SK-N-SH (cell line): ENCODE measurements around the gene KCNIP4. TPM values are rescaled to one million over a fixed set of nuclear protein-coding genes. Genes with fewer than 3 reads are reported as not detected.
A peak's percentile ranks its signal among the peaks of the same experiment; 100 is the strongest.

ENCODE experiments used
- CTCF ChIA-PET: fragments of 300-600, 350-600 bp; formaldehyde crosslinking; extraction: SDS; loops from one replicate; lab custom pipeline; 2021; lab: Yijun Ruan, JAX
- POLR2A ChIA-PET: fragments of 350-600 bp; sonication (Branson Sonifier 250); formaldehyde crosslinking; extraction: SDS; loops from one replicate; lab custom pipeline; 2020; ENCODE audit warnings: antibody characterized with exemption, inconsistent platforms; lab: Yijun Ruan, JAX
- DNase-seq: peaks from one replicate; pipeline ENCODE4 v3.0.0; 2012
- H2AFZ ChIP-seq: fragments of 200-600 bp; sonication (generic); 2 replicates; pipeline ENCODE4 v1.8.1; 2016; ENCODE audit warnings: antibody characterized with exemption, mild to moderate bottlenecking, low read depth
- H3F3A ChIP-seq: fragments of 200-600 bp; sonication (generic); replicated peaks from 2 replicates; pipeline ENCODE3; 2016; ENCODE audit warnings: antibody characterized with exemption, mild to moderate bottlenecking; ENCODE audit not compliant: insufficient read depth
- H3K27ac ChIP-seq, 2 experiments: fragments of 200-500 bp in 1 of 2; fragments of 200-600 bp in 1 of 2; sonication (Bioruptor generic) in 1 of 2; sonication (generic), shearing (Covaris generic) in 1 of 2; 2 replicates each; pipeline versions ENCODE4 v1.5.1 to v1.6.1; 2014 to 2016; ENCODE audit warnings: low read depth in 2 of 2, inconsistent platforms in 1 of 2, low read length in 1 of 2, mild to moderate bottlenecking in 1 of 2, mixed read lengths in 1 of 2
- H3K27me3 ChIP-seq: fragments of 200-600 bp; sonication (generic), shearing (Covaris generic); 2 replicates; pipeline ENCODE4 v1.6.1; 2016; ENCODE audit warnings: mixed run types; ENCODE audit not compliant: insufficient read depth
- H3K36me3 ChIP-seq, 2 experiments: fragments of 200-500 bp in 1 of 2; fragments of 200-600 bp in 1 of 2; sonication (Bioruptor generic) in 1 of 2; sonication (generic) in 1 of 2; replicated peaks in 1 of 2; 2 replicates each; pipeline versions ENCODE3 to v1.5.1; 2014 to 2016; ENCODE audit warnings: low read length in 1 of 2, mild to moderate bottlenecking in 1 of 2; ENCODE audit not compliant: insufficient read depth in 2 of 2, control insufficient read depth in 1 of 2
- H3K4me1 ChIP-seq, 2 experiments: fragments of 200-500 bp in 1 of 2; fragments of 200-600 bp in 1 of 2; sonication (Bioruptor generic) in 1 of 2; sonication (generic), shearing (Covaris generic) in 1 of 2; 2 replicates each; pipeline versions ENCODE4 v1.5.1 to v1.6.1; 2014 to 2016; ENCODE audit warnings: low read depth in 1 of 2, low read length in 1 of 2, mixed run types in 1 of 2; ENCODE audit not compliant: insufficient read depth in 2 of 2, control insufficient read depth in 1 of 2
- H3K4me2 ChIP-seq: fragments of 200-600 bp; sonication (generic), shearing (Covaris generic); 2 replicates; pipeline ENCODE4 v1.6.1; 2017; ENCODE audit warnings: mixed run types
- H3K4me3 ChIP-seq, 2 experiments: fragments of 200-500 bp in 1 of 2; fragments of 200-600 bp in 1 of 2; sonication (Bioruptor generic) in 1 of 2; sonication (generic), shearing (Covaris generic) in 1 of 2; 2 replicates each; pipeline versions ENCODE4 v1.5.1 to v1.8.1; 2014 to 2016; ENCODE audit warnings: low read depth in 2 of 2, inconsistent platforms in 1 of 2, low read length in 1 of 2, mild to moderate bottlenecking in 1 of 2, mixed read lengths in 1 of 2, moderate library complexity in 1 of 2
- H3K79me2 ChIP-seq: fragments of 200-600 bp; sonication (generic); 2 replicates; pipeline ENCODE4 v1.8.1; 2017; ENCODE audit warnings: mild to moderate bottlenecking; ENCODE audit not compliant: insufficient read depth
- H3K9ac ChIP-seq: fragments of 200-600 bp; sonication (generic); 2 replicates; pipeline ENCODE4 v1.6.1; 2017; ENCODE audit warnings: mixed run types
- H3K9me2 ChIP-seq: fragments of 200-600 bp; sonication (generic); 2 replicates; pipeline ENCODE4 v1.6.1; 2017; ENCODE audit warnings: mixed run types
- H3K9me3 ChIP-seq: fragments of 200-600 bp; sonication (generic); 2 replicates; pipeline ENCODE4 v1.6.1; 2017; ENCODE audit warnings: mixed run types, mild to moderate bottlenecking, moderate library complexity
- H4K20me1 ChIP-seq: fragments of 200-600 bp; sonication (generic); 2 replicates; pipeline ENCODE4 v1.6.1; 2017; ENCODE audit warnings: mild to moderate bottlenecking, mixed run types; ENCODE audit not compliant: insufficient read depth
- CHD2 ChIP-seq: fragments of 150-350 bp; IDR thresholded peaks from 2 replicates; pipeline ENCODE4 v1.6.1; 2018; ENCODE audit warnings: low read length; ENCODE audit not compliant: partially characterized antibody
- FOSL2 ChIP-seq: IDR thresholded peaks from 2 replicates; pipeline ENCODE4 v1.4.0; 2012; ENCODE audit warnings: low read depth, mild to moderate bottlenecking, moderate library complexity, borderline replicate concordance
- IRF3 ChIP-seq: fragments of 150-350 bp; IDR thresholded peaks from 2 replicates; pipeline ENCODE4 v1.6.1; 2016; ENCODE audit warnings: mild to moderate bottlenecking, low read depth, low read length
- MXI1 ChIP-seq: IDR thresholded peaks from 2 replicates; pipeline ENCODE4 v1.6.1; 2012; ENCODE audit warnings: mild to moderate bottlenecking, low read depth, low read length, improper control_type of control experiment
- REST ChIP-seq: IDR thresholded peaks from 2 replicates; pipeline ENCODE4 v1.6.1; 2012; ENCODE audit warnings: mild to moderate bottlenecking, low read depth, low read length, moderate library complexity
- TEAD4 ChIP-seq: IDR thresholded peaks from 2 replicates; pipeline ENCODE4 v1.4.0; 2012; ENCODE audit warnings: mild to moderate bottlenecking, borderline replicate concordance; ENCODE audit not compliant: insufficient read depth
- USF2 ChIP-seq: fragments of 150-350 bp; IDR thresholded peaks from 2 replicates; pipeline ENCODE4 v1.6.1; 2017; ENCODE audit warnings: antibody characterized with exemption, low read length, low read depth, borderline replicate concordance
- WGBS: methylation state at CpG from one replicate; pipeline ENCODE4 v1.1.6; 2017; ENCODE audit warnings: low lambda C conversion rate; 5-methylcytosine and 5-hydroxymethylcytosine counted together
- polyA plus RNA-seq, 3 experiments: library from polyadenylated mRNA; depleted of rRNA; stranded (reverse); fragments of >200 nt; gene quantifications; 2 replicates each; pipeline ENCODE4 v1.2.3, GENCODE V29; 2012

The KCNIP4 gene
- polyA plus RNA-seq, 1 of the 3 experiments (the other 2 are of a cell fraction) = 0.18 TPM

- TF ChIP-seq REST = no peak
These were observed 1116.8 kb downstream of the KCNIP4 start (continued) for GRCh38 chr4:20831746-20832145.

- no peak overlapping the region for H3K4me3 ChIP-seq
- H3K79me2 ChIP-seq = no peaks in the 10 kb centered on the region
- H3K27ac ChIP-seq = peak overlapping the region in 1 of 2 experiments; percentile 29; a peak in 2 of 4 replicates
- TF ChIP-seq TEAD4 (no peak), MXI1 (no peak), CHD2 (no peak), FOSL2 (peak; percentile 25; the same call in 1 of the 2 replicates)
- no peak for DNase-seq
- no peaks in the 10 kb centered on the region for H3F3A ChIP-seq
- H3K36me3 ChIP-seq = no peaks in the 10 kb centered on the region
- POLR2A ChIA-PET = no interaction called here
- H3K4me1 ChIP-seq = no peaks in the 10 kb centered on the region; a peak in 1 of 4 replicates
- peak overlapping the region; percentile 58 for H2AFZ ChIP-seq
- no peaks in the 10 kb centered on the region for H3K27me3 ChIP-seq
- no peaks in the 10 kb centered on the region for H4K20me1 ChIP-seq
- no peaks in the 10 kb centered on the region for H3K9me3 ChIP-seq
- 49% methylated on average over 5 of the region's 5 CpGs for WGBS
- H3K4me2 ChIP-seq = no peak overlapping the region
- H3K9me2 ChIP-seq = no peaks in the 10 kb centered on the region
- CTCF ChIA-PET = interaction anchor here (1.0 to 1.2 kb wide), 2 partner anchors 24 to 56 kb away, joined by 3 read pairs; no protein-coding TSS in a partner anchor
- H3K9ac ChIP-seq = no peak overlapping the region
These were observed 1118.8 kb downstream of the KCNIP4 start for GRCh38 chr4:20829617-20830357.

- no peaks in the 10 kb centered on the region for H3K79me2 ChIP-seq
- no peak overlapping the region for H3K4me2 ChIP-seq
- no peaks in the 10 kb centered on the region for H3K36me3 ChIP-seq
- H3K9ac ChIP-seq = no peak overlapping the region
- no peaks in the 10 kb centered on the region for H3K9me3 ChIP-seq
- POLR2A ChIA-PET = no interaction called here
- no peaks in the 10 kb centered on the region for H4K20me1 ChIP-seq
- WGBS = 57% methylated on average over 3 of the region's 3 CpGs
- no peaks in the 10 kb centered on the region; a peak in 1 of 4 replicates for H3K4me1 ChIP-seq
- no peaks in the 10 kb centered on the region for H3K9me2 ChIP-seq
- TF ChIP-seq USF2 (no peak), IRF3 (no peak)
- CTCF ChIA-PET = no interaction called here
- H3K4me3 ChIP-seq = no peak overlapping the region
- H2AFZ ChIP-seq = no peak overlapping the region
- no peak overlapping the region for H3K27ac ChIP-seq
- H3K27me3 ChIP-seq = no peaks in the 10 kb centered on the region
- DNase-seq = no peak
- H3F3A ChIP-seq = no peaks in the 10 kb centered on the region
These were observed 1123.1 kb downstream of the KCNIP4 start for GRCh38 chr4:20825505-20825904.
